ENCODE results near the gene OCIAD1.

DNA sequence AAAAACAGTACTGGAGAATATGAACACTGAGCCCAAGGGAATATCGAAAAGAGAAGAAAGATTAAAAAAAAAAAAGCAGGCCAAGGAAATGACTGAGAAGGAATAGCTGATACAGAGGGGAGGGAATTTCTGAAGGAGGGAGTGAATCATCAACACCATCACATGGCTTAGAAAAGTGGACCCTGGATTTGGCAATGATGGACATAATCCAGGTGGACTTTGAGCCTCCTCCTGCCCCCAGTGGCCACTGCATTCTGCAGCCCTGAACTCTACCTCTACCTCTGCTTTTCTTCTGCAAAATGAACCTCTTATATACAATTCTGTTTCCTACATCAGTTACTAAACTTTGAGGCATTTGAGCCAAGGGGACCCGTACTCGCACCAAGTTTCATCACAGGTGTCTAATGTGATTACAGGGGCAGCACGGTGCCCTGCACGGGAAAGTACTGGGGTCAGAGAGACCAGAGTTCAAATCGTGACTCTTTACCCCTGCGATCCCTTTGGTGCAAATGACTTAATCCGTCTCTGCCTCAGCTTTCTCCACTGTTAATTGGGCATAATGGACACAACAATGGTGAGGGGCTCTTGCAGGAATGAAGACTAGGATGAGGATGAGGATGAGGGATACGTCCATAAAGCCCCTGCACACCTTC, 74.6 kb downstream of the OCIAD1 start:
- TF ChIP-seq, protein P1, sequence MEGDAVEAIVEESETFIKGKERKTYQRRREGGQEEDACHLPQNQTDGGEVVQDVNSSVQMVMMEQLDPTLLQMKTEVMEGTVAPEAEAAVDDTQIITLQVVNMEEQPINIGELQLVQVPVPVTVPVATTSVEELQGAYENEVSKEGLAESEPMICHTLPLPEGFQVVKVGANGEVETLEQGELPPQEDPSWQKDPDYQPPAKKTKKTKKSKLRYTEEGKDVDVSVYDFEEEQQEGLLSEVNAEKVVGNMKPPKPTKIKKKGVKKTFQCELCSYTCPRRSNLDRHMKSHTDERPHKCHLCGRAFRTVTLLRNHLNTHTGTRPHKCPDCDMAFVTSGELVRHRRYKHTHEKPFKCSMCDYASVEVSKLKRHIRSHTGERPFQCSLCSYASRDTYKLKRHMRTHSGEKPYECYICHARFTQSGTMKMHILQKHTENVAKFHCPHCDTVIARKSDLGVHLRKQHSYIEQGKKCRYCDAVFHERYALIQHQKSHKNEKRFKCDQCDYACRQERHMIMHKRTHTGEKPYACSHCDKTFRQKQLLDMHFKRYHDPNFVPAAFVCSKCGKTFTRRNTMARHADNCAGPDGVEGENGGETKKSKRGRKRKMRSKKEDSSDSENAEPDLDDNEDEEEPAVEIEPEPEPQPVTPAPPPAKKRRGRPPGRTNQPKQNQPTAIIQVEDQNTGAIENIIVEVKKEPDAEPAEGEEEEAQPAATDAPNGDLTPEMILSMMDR (IDR thresholded peaks at IDR 0.05; ENCODE audit: low read depth, low read length, poor library complexity, severe bottlenecking) = peak; percentile 21
- TF ChIP-seq EZH2phosphoT487 (IDR thresholded peaks at IDR 0.05; ENCODE audit: borderline replicate concordance, low read length) = no peak

Measured in DOHH2 (cell line).